OCI-LY3 (cell line): ENCODE data around the gene NIPAL4.

Experiments
- EZH2phosphoT487 ChIP-seq: fragments of 200-600 bp; shearing (Covaris generic); IDR thresholded peaks from 2 replicates; pipeline ENCODE4 v1.6.1; 2018; ENCODE audit warnings: antibody characterized with exemption, mixed run types, low read depth
- TF ChIP-seq, protein P1 (sequence below): fragments of 200-600, 300-600 bp; sonication (generic); IDR thresholded peaks from 2 replicates; pipeline ENCODE4 v1.5.1; 2014; ENCODE audit warnings: antibody characterized with exemption, low read length, low read depth

GRCh38 chr5:157516006-157516405 lies 56.0 kb downstream of the NIPAL4 start:
- TF ChIP-seq, protein P1, sequence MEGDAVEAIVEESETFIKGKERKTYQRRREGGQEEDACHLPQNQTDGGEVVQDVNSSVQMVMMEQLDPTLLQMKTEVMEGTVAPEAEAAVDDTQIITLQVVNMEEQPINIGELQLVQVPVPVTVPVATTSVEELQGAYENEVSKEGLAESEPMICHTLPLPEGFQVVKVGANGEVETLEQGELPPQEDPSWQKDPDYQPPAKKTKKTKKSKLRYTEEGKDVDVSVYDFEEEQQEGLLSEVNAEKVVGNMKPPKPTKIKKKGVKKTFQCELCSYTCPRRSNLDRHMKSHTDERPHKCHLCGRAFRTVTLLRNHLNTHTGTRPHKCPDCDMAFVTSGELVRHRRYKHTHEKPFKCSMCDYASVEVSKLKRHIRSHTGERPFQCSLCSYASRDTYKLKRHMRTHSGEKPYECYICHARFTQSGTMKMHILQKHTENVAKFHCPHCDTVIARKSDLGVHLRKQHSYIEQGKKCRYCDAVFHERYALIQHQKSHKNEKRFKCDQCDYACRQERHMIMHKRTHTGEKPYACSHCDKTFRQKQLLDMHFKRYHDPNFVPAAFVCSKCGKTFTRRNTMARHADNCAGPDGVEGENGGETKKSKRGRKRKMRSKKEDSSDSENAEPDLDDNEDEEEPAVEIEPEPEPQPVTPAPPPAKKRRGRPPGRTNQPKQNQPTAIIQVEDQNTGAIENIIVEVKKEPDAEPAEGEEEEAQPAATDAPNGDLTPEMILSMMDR: no peak
- TF ChIP-seq EZH2phosphoT487: no peak
